A673 (cell line): ENCODE results near the gene COLQ.

Source experiments
- EZH2 ChIP-seq: fragments of 200-600 bp; sonication (generic); IDR thresholded peaks from 2 replicates; pipeline ENCODE4 v1.6.1; 2017; ENCODE audit warnings: borderline replicate concordance, low read depth, mild to moderate bottlenecking, mixed read lengths, antibody characterized with exemption, low read length; ENCODE audit not compliant: poor library complexity, severe bottlenecking
- TF ChIP-seq, protein P1 (sequence below): fragments of 300-800, 200-600 bp; sonication (generic); conservative IDR thresholded peaks from 2 replicates; pipeline ENCODE4 v1.5.1; 2017; ENCODE audit warnings: low read depth, mild to moderate bottlenecking, antibody characterized with exemption, low read length, moderate library complexity, mixed read lengths

DNA sequence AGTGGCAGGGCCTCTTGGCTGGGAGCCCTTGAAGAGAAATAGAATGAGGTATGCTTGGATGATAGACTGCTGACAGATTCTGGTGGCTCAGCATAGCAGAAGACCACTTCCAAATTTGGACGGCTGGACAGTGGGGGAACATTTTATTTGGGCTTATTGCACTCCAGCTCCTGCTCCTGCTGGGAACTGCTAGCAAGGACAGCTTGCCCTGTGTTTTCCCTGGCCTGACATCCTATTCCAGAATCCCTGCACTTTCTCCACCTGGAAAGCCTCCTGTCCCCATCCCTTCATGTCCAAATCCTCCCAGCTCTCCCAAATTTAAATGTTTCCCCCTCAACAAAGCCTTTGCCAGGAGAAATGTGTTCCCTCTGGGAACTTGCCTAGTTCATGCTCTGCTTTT, 9.8 kb upstream of the COLQ start:
- TF ChIP-seq, protein P1, sequence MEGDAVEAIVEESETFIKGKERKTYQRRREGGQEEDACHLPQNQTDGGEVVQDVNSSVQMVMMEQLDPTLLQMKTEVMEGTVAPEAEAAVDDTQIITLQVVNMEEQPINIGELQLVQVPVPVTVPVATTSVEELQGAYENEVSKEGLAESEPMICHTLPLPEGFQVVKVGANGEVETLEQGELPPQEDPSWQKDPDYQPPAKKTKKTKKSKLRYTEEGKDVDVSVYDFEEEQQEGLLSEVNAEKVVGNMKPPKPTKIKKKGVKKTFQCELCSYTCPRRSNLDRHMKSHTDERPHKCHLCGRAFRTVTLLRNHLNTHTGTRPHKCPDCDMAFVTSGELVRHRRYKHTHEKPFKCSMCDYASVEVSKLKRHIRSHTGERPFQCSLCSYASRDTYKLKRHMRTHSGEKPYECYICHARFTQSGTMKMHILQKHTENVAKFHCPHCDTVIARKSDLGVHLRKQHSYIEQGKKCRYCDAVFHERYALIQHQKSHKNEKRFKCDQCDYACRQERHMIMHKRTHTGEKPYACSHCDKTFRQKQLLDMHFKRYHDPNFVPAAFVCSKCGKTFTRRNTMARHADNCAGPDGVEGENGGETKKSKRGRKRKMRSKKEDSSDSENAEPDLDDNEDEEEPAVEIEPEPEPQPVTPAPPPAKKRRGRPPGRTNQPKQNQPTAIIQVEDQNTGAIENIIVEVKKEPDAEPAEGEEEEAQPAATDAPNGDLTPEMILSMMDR: no peak
- no peak for TF ChIP-seq EZH2
